Fibroblast of peridontal ligament (primary cell): ENCODE data around the gene TBC1D21.

Experiments
- DNase-seq: peaks from one replicate; pipeline ENCODE4 v3.0.0-alpha.2; 2010; ENCODE audit errors: extremely low read depth

TBC1D21 gene

DNA sequence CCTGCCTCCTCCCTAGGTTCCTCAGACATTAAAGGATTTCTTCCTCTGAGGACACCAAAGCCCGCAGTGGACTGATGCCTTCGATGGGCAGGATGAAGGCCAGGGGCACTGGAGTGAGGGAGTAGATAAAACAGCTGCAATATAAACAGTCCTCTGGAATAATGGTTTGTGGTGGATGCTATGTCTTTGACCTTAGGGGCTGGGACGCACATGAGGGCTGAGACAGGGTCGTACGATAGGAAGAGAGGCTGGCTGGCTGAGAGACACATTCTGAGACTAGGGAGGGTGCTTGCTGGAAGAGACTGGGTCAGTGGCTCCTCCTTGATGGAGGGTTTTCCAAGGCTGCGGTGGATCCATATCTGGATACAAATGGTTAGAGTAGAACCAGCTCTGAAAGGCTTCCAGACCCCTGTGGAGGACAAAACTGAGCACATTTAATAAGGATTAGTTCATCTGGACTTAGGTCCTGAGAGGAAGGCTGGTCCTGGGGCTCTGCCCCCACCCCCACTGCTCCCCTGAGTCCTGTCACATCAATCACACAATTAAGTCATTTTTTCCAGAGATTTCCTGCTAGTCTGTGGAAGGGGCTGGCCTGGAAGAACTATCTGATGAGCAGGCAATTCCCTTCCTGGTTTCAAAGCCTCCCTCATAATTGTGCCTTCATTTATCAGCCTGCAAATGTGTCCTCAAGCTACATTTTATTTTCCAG lies 15.8 kb downstream of the TBC1D21 start:
- no peak for DNase-seq

DNA sequence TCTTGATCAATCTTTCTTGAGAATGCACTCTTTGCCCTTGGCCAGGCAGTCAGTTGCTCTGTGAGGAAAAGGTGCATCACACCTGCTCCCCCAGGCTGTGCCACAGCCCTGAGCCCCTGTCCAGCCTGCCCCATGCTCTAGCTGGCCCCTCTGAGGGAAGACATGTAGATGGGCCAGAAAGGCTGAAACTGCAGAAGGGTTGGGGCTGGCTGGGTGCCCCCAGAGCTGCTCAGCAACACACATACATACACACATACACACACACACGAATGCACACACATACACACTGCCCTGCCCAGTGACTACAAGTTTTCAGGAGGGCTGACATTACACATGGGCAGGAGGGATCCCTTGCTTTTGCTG lies 16.4 kb downstream of the TBC1D21 start:
- DNase-seq = no peak

- DNase-seq = no peak
Observed at GRCh38 chr15:73891328-73892315, 18.3 kb downstream of the TBC1D21 start.

DNA sequence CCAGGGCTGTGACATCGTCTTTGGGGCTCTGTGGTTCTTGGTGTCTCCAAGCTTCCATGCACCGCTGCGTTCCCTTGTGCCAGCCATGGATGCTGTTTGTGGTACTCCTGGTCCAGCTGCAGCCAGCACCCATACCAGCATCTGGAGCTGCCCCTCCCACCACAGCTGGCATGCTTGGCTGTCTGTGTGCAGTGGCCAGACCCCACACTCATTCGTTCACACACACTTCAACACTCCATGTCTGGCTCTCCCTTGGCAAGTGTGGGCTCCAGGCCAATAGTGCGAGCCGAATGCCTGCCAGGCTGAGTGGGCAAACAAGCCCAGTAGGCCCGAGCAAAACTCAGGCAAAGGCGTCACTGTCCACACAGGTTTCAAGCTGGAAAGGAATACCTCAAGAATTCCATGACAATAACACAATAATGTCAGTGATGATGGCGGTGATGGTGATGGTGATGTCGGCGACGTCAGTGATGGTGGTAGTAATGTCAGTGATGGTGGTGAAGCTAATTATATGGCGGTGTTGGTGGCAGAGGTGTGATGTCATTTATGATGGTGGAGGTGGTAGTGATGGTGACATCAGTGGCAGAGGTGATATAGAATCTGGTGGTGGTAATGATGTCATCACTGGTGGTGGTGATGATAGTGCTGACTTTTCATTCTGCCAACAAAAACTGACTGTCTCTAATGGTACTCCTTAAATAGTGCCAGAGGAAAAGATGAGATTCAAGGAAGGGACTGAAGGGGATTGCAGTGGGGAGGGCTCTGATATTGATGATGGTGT lies 19.3 kb downstream of the TBC1D21 start:
- no peak for DNase-seq

GRCh38 chr15:73894133-73894814 lies 20.9 kb downstream of the TBC1D21 start:
- DNase-seq = no peak

- peak; percentile 79 for DNase-seq
Observed at GRCh38 chr15:73897441-73898261, 24.3 kb downstream of the TBC1D21 start.

DNA sequence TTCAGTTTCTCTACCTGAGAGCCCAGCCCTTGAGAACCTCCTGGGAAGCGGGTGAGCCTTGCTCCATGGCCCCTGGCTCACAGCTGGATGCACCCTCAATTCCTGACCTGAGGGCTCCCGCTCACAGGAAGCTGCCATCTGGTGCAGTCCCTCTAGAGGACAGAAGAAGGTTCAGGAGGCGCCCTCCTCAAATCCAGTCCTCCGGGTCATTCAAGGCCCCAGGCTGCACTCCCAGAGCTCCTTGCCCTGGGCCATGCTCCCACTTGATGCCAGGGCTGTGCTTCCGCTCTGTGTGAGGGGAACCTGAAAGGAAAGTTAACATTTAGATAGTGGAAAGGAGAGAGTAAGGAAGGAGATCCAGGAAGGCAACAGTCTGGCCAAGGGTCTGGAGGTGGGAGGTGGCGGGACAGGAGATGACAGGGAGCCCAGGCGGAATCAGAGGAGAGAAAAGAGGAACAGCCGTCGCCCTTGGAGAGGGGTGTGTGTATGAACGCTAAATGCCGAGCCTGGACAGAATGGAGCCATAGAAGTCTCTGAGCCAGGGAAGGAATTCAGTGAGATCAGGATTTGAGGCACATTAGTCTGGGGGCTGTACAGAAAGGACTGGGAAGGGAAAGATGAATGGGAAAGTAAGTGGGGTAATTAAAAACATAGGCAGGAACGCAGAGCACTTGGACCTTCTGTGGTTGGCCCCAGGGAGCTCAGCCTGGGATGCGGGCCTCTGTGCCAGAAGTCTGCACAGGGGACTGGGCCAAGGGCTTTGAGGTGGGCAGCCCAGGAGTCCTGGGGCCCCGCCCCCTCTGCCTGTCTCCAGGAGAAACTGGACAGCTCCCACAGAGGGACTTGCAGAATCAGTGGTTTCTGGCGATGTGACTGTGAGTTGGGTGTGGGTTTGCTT lies 26.1 kb downstream of the TBC1D21 start:
- DNase-seq = peak; percentile 35

GRCh38 chr15:73900095-73900712 lies 26.8 kb downstream of the TBC1D21 start:
- peak; percentile 73 for DNase-seq

DNA sequence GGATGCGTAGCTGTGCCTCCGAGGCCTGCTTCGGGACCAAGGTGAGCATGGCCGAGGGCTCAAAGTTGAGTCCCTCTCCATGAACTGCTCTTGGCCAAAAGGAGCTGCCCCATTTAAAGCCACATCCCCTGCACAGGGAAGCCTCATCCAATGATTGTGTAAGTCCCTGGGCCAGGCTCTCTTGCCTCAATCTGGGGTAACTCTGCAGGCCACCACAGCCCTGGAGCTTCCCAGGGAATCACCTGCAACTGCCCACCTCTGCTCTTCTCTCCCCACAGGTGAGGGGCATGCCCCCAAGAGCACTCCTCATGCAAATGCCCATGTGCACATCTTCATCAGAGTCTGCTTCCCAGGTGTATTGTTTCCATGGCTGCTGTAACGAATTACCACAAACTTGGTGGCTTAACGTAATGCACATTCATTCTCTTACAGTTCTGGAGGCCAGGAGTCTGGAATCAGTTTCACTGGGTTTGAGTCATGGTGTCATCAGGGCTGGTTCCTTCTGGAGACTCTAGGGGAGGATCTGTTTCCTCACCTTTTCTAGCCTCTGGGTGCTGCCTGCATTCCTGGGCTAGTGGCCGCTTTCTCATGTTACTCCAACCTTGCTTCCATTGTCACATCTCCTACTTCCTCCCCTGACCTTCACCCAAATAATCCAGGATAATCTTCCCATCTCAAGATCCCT lies 27.9 kb downstream of the TBC1D21 start:
- DNase-seq = no peak

- DNase-seq = no peak
Observed at GRCh38 chr15:73902121-73903020, 29.0 kb downstream of the TBC1D21 start.

- DNase-seq = no peak
Observed at GRCh38 chr15:73904026-73904815, 30.9 kb downstream of the TBC1D21 start.

DNA sequence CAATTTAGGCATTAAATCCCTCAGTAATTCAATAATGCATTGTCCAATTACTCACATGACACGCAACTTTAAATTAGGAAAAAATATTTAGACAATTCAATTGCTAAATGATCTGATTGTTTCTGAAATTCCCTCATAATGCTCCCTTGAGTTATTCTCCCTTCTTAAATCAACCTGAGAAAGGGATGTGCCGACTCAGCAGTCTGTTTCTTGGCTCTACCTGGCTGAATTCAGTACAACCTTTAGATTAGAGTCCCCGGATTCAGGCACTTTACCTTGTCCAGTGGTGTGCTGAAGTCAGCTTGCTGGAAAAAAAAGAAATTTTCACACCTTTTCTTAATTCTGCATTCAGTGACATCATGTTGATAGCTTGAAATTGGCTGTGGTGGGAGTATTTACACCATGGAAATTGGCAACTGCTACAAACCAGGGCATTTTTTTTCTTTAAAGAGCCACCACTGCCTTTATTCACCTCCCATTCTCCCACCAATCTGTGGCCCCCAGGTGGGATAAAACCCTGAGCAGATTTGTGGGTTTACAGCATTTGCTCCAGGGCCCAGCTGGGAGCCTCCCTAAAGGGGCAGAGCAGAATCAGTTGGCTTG lies 32.0 kb downstream of the TBC1D21 start:
- no peak for DNase-seq

- peak; percentile 68 for DNase-seq
Observed at GRCh38 chr15:73906346-73907034, 33.1 kb downstream of the TBC1D21 start.

GRCh38 chr15:73907035-73907408 lies 33.7 kb downstream of the TBC1D21 start:
- DNase-seq = no peak

DNA sequence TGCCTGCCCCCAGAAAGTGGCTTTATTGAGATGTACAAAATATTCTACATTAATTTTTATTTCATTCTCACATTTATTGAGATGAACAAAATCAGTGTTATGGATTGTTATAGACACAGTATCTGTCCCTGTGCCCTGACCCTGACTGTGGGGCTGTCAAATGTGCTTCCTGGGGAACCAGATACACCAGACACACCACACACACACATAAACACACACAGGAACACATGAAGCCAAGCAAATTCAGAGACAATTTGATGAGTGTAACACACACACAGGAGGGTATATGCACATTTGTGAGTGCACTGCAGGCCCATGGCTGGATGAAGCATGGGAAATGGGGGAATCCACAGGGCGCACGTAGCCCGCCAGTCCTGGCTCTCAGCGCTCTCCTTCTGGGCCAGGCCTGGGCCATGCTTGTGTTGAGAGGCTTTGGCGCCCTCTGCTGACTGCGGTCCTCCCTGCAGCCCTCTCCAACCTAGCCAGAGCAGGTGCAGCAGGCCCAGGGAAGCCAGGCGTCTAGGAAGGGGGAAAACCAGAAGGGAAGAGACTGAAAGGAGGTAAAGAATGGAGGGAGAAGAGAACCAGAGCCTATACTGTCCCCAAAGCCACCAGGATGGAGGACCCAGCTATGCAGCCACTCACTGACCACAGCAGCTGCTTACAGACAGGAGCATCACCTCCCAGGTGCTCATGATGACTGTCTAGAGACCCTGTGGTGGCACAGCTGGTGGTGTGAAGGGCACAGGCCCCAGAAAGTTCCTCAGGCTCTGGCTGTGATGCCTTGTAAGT lies 34.9 kb downstream of the TBC1D21 start:
- DNase-seq = peak; percentile 72
